ENCODE data around the gene PCAT7. TPM values are rescaled to one million over a fixed set of nuclear protein-coding genes. Genes with fewer than 3 reads are reported as not detected.
"Not testable (repeated sequence)": the region's sequence is repeated elsewhere in the genome, so short reads cannot be mapped to it uniquely, and the experiment has no call there.

PCAT7 gene
- total and polyA plus RNA-seq, 2 experiments from 2014 or later = 9.6 to 12.8 TPM

- no peak overlapping the region for H2AFZ ChIP-seq
- H3K9me2 ChIP-seq (replicated peaks; ENCODE audit: insufficient read depth) = no peaks in the 10 kb centered on the region
- H3K4me3 ChIP-seq = no peak overlapping the region
- H3K4me2 ChIP-seq = no peak overlapping the region
- H3K9me3 ChIP-seq (ENCODE audit: low read depth) = no peaks in the 10 kb centered on the region
- TF ChIP-seq EZH2 (IDR thresholded peaks at IDR 0.05; ENCODE audit: borderline replicate concordance) (no peak), EZH2phosphoT487 (IDR thresholded peaks at IDR 0.05; ENCODE audit: low read depth, severe bottlenecking, unreplicated experiment) (no peak)
- TF ChIP-seq, protein P1, sequence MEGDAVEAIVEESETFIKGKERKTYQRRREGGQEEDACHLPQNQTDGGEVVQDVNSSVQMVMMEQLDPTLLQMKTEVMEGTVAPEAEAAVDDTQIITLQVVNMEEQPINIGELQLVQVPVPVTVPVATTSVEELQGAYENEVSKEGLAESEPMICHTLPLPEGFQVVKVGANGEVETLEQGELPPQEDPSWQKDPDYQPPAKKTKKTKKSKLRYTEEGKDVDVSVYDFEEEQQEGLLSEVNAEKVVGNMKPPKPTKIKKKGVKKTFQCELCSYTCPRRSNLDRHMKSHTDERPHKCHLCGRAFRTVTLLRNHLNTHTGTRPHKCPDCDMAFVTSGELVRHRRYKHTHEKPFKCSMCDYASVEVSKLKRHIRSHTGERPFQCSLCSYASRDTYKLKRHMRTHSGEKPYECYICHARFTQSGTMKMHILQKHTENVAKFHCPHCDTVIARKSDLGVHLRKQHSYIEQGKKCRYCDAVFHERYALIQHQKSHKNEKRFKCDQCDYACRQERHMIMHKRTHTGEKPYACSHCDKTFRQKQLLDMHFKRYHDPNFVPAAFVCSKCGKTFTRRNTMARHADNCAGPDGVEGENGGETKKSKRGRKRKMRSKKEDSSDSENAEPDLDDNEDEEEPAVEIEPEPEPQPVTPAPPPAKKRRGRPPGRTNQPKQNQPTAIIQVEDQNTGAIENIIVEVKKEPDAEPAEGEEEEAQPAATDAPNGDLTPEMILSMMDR (IDR thresholded peaks at IDR 0.05; ENCODE audit: poor library complexity) = no peak
- H4K20me1 ChIP-seq (ENCODE audit: insufficient read depth, poor library complexity, severe bottlenecking) = no peaks in the 10 kb centered on the region
- no peak overlapping the region for H3K27ac ChIP-seq
- H3K4me1 ChIP-seq (ENCODE audit: insufficient read depth) = no peaks in the 10 kb centered on the region
- WGBS (ENCODE audit: low lambda C conversion rate, missing lambda C conversion rate) = 91% methylated on average over 9 of the region's 9 CpGs
- no peak for DNase-seq (ENCODE audit: low spot score)
- no peaks in the 10 kb centered on the region for H3K27me3 ChIP-seq
- H3K79me2 ChIP-seq = no peaks in the 10 kb centered on the region
- H3K36me3 ChIP-seq (replicated peaks; ENCODE audit: insufficient read depth, low read depth) = no peaks in the 10 kb centered on the region
These were observed 33.8 kb downstream of the PCAT7 start for GRCh38 chr9:94588681-94589080.

GRCh38 chr9:94591046-94591545, 36.2 kb downstream of the PCAT7 start:
- not testable (repeated sequence) for H3K4me3 ChIP-seq; H3K4me1 ChIP-seq (ENCODE audit: insufficient read depth); H3K36me3 ChIP-seq (replicated peaks; ENCODE audit: insufficient read depth, low read depth); H3K27ac ChIP-seq; H3K27me3 ChIP-seq; H3K79me2 ChIP-seq; H3K4me2 ChIP-seq; H3K9me2 ChIP-seq (replicated peaks; ENCODE audit: insufficient read depth); DNase-seq (ENCODE audit: low spot score); H3K9me3 ChIP-seq (ENCODE audit: low read depth); H2AFZ ChIP-seq; H4K20me1 ChIP-seq (ENCODE audit: insufficient read depth, poor library complexity, severe bottlenecking)
- WGBS (ENCODE audit: low lambda C conversion rate, missing lambda C conversion rate) = 96% methylated on average over 11 of the region's 38 CpGs

DNA sequence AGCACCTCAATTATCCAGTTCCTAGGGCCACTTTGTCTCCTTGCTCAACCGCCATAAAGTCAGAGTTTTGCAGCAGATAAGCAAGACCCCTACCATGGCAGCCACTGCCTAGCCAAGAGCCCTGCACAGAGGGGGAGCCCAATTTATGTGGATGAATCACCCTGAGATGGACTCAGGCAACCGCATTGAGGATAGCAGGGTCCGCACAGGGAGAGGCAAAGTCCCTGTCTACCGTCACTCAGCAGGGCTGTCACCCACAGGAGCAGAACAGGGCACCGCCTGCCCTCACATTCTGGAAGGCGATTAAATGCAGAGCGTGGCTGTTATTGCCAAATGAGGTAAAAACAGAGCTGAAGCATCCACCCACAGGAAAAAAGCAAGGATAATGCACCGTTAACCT, 37.0 kb downstream of the PCAT7 start:
- DNase-seq (ENCODE audit: low spot score) = no peak
- no peaks in the 10 kb centered on the region for H4K20me1 ChIP-seq (ENCODE audit: insufficient read depth, poor library complexity, severe bottlenecking)
- TF ChIP-seq EZH2 (IDR thresholded peaks at IDR 0.05; ENCODE audit: borderline replicate concordance) (no peak), EZH2phosphoT487 (IDR thresholded peaks at IDR 0.05; ENCODE audit: low read depth, severe bottlenecking, unreplicated experiment) (no peak)
- TF ChIP-seq, protein P1 (IDR thresholded peaks at IDR 0.05; ENCODE audit: poor library complexity) = no peak
- no peaks in the 10 kb centered on the region for H3K36me3 ChIP-seq (replicated peaks; ENCODE audit: insufficient read depth, low read depth)
- no peak overlapping the region for H3K27ac ChIP-seq
- no peaks in the 10 kb centered on the region for H3K9me2 ChIP-seq (replicated peaks; ENCODE audit: insufficient read depth)
- no peaks in the 10 kb centered on the region for H3K27me3 ChIP-seq
- no peak overlapping the region for H3K4me3 ChIP-seq
- H3K4me1 ChIP-seq (ENCODE audit: insufficient read depth) = no peaks in the 10 kb centered on the region
- H2AFZ ChIP-seq = no peak overlapping the region
- H3K4me2 ChIP-seq = no peak overlapping the region
- H3K9me3 ChIP-seq (ENCODE audit: low read depth) = no peaks in the 10 kb centered on the region
- WGBS (ENCODE audit: low lambda C conversion rate, missing lambda C conversion rate) = 84% methylated on average over 8 of the region's 8 CpGs
- H3K79me2 ChIP-seq = no peaks in the 10 kb centered on the region

DNA sequence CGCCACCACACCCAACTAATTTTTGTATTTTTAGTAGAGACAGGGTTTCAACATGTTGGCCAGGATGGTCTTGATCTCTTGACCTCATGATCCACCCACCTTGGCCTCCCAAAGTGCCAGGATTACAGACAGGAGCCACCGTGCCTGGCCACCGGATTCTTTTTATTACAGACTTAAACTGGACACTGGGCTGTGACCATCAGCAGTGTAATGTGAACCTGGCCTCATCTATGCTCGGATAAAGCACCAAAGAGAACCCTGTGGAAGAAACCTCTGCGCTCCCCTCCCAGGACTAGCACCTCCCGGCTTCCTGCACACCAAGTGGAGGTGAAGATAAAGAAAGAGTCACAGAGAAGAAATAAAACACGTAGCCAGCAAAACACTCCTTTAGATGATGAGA, 37.8 kb downstream of the PCAT7 start:
- WGBS (ENCODE audit: low lambda C conversion rate, missing lambda C conversion rate) = 81% methylated on average over 7 of the region's 7 CpGs
- not testable (repeated sequence) for H3K27me3 ChIP-seq; H3K9me3 ChIP-seq (ENCODE audit: low read depth); H3K79me2 ChIP-seq; H4K20me1 ChIP-seq (ENCODE audit: insufficient read depth, poor library complexity, severe bottlenecking); H3K4me2 ChIP-seq; DNase-seq (ENCODE audit: low spot score); H3K36me3 ChIP-seq (replicated peaks; ENCODE audit: insufficient read depth, low read depth); H3K4me3 ChIP-seq; H3K27ac ChIP-seq; H3K9me2 ChIP-seq (replicated peaks; ENCODE audit: insufficient read depth); H3K4me1 ChIP-seq (ENCODE audit: insufficient read depth); H2AFZ ChIP-seq
